HG03025 (cell line): ENCODE results near the gene RELN.

ENCODE experiments used
- ATAC-seq: cut with Tn5 transposase; IDR thresholded peaks from one replicate; pipeline ENCODE4 v1.9.1; 2021; ENCODE audit warnings: mild to moderate bottlenecking, moderate library complexity; ENCODE audit not compliant: unreplicated experiment, low FRiP score

RELN gene

GRCh38 chr7:103748680-103749079 lies 240.8 kb downstream of the RELN start:
- ATAC-seq = no peak

GRCh38 chr7:103735377-103735776 lies 254.1 kb downstream of the RELN start:
- no peak for ATAC-seq

- ATAC-seq = no peak
Observed at GRCh38 chr7:103731169-103731568, 258.3 kb downstream of the RELN start.

GRCh38 chr7:103729026-103729425 lies 260.4 kb downstream of the RELN start:
- no peak for ATAC-seq

GRCh38 chr7:103727982-103728610 lies 261.4 kb downstream of the RELN start:
- ATAC-seq = no peak

GRCh38 chr7:103719070-103719469 lies 270.4 kb downstream of the RELN start:
- no peak for ATAC-seq

GRCh38 chr7:103718482-103719061 lies 270.9 kb downstream of the RELN start:
- no peak for ATAC-seq

GRCh38 chr7:103717574-103717973 lies 271.9 kb downstream of the RELN start:
- ATAC-seq = no peak

- ATAC-seq = no peak
Observed at GRCh38 chr7:103715376-103716120, 273.9 kb downstream of the RELN start.

GRCh38 chr7:103714376-103714927 lies 275.0 kb downstream of the RELN start:
- ATAC-seq = no peak

GRCh38 chr7:103712991-103713778 lies 276.3 kb downstream of the RELN start:
- no peak for ATAC-seq

- ATAC-seq = no peak
Observed at GRCh38 chr7:103711413-103711812, 278.0 kb downstream of the RELN start.

GRCh38 chr7:103710247-103710646 lies 279.2 kb downstream of the RELN start:
- no peak for ATAC-seq

- no peak for ATAC-seq
Observed at GRCh38 chr7:103706805-103707204, 282.7 kb downstream of the RELN start.

GRCh38 chr7:103705542-103705941 lies 283.9 kb downstream of the RELN start:
- ATAC-seq = no peak

GRCh38 chr7:103704701-103705100 lies 284.8 kb downstream of the RELN start:
- ATAC-seq = no peak

GRCh38 chr7:103702982-103703381 lies 286.5 kb downstream of the RELN start:
- no peak for ATAC-seq

GRCh38 chr7:103702454-103702853 lies 287.0 kb downstream of the RELN start:
- no peak for ATAC-seq

GRCh38 chr7:103699032-103699431 lies 290.4 kb downstream of the RELN start:
- ATAC-seq = no peak

GRCh38 chr7:103698064-103698463 lies 291.4 kb downstream of the RELN start:
- ATAC-seq = no peak

- ATAC-seq = no peak
Observed at GRCh38 chr7:103695521-103695920, 293.9 kb downstream of the RELN start.
